Activated CD4-positive, alpha-beta T cell treated with anti-CD3 and anti-CD28 coated beads, Interleukin-2, amount 50 U/mL, for 1 hour (primary cell): Measurements from ENCODE around the gene BATF2.
"Not testable (repeated sequence)": the region's sequence is repeated elsewhere in the genome, so short reads cannot be mapped to it uniquely, and the experiment has no call there.

Source experiments
- DNase-seq: peaks from one replicate; pipeline ENCODE4 v3.0.0-alpha.2; 2020

BATF2 gene

DNA sequence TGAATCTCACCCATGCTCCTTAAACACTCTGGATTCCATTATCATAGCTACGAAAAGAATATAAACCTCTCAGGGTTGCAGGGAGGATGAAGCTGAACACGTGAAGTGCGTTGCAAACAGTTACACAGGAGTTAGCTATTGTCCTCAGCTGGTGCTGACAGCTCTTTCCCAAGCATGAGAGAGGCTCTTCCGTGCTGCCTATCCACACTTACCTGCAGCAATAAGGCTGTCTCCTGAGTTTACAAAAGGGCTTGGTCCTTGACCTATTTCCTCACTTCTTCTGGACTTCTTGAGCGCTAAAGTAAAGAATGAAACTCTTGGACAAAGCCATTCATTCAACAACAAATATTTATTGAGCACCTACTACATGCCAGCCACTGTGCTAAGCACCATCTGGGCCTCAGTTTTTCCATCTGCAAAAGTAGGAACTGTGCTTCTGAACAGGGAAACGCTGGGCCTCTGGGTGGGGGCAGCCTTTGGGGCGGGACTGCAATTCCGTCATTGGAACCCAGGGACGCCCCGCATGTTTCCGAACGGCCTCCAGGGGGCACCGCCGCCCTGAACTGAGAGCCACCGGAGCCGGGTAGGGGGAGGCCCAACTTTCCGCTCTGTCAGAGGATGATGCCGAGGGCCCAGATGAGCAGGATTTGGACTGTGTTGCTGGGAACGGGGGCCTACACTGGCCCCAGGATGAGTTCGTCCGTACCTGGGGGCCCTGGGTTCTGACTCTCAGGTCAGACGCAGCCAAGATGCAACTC is 16.5 kb upstream of the BATF2 start:
- peak; percentile 89 for DNase-seq

DNA sequence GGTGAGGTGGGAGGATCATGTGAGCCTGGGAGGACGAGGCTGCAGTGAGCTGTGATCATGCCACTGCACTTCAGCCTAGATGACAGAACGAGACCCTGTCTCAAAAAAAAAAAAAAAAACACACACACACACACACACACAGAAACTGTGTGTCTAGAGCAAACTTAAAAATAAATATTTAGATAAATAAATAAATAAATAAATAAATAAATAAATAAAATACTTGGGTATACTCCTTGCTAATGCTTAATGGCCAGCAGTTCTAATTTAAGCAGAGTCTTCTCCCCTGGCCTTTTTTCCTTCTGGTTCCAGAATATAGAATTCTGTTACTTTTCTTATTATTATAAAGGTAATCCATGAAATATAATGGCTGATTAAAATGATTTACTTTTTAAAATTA is 12.1 kb upstream of the BATF2 start:
- no peak for DNase-seq

DNA sequence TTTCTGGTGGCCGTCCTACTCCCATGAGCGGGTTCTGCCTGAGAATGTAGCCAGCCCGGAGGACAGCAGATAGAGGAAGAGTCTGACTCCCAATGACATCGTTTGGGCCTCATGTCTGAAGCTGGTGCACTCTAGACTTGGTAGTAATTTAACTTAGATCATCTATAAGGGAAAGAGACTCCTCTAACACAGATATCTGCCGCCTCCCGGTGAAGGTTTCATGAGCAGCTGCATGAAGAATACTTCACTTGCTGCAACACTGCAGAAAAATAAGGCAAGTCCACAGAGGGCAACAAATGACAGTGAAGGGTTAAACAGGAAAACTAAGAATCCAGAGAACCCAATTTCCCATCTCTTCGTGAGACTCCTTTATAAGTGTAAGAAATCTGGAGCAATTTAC is 11.2 kb upstream of the BATF2 start:
- DNase-seq = no peak

DNA sequence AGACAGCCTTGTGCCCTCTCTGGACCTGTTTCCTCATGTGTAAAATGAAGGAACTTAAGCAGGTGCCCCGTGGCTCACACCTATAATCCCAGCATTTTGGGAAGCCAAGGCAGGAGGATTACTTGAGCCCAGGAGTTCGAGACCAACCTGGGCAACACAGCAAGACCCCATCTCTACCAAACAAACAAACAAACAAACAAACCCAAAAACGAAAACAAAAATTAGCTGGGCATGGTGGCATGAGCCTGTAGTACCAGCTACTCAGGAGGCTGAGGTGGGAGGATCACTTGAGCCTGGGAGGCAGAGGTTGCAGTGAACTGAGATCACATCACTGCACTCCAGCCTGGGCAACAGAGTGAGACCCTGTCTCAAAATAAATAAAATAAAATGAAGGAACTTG is 7.2 kb upstream of the BATF2 start:
- not testable (repeated sequence) for DNase-seq

DNA sequence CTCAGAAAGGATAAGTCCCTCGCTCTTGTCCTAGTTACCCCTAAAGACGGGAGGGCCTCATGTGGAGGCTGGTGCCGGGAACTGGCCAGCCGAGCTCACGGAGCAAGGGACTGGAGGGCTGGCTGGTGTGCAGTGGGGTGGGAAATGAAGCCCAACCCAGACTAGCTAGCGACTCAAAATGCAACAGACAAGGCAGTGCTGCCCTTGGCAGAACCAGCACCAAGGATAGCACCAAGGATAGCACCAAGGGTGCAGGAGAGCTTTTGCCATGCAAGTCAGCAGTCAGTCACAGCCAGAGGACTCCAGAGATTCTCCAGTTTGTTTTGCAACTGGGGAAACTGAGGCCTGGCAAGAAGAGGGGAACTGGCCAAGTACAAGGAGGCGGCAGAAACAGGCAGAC is 6.5 kb upstream of the BATF2 start:
- DNase-seq = no peak

DNA sequence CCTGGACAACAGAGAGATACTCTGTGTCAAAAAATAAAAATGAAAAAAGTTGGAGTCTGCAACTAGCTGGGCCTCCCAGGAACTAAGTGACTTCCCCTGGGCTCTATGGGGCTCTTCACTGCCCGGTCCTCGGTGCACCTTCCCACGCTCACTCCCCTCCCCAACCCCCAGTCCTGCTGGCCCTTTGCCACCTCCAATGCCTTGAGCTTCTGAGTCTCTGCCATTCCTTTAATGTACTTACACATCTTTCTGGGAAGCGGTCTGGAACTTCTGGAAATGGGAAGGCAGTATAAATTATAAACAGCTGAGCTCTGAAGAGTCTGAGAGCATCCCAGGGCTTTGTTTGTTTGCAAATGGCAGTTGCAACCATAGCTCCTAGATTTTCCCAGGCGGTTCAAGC is 5.9 kb upstream of the BATF2 start:
- no peak for DNase-seq

DNA sequence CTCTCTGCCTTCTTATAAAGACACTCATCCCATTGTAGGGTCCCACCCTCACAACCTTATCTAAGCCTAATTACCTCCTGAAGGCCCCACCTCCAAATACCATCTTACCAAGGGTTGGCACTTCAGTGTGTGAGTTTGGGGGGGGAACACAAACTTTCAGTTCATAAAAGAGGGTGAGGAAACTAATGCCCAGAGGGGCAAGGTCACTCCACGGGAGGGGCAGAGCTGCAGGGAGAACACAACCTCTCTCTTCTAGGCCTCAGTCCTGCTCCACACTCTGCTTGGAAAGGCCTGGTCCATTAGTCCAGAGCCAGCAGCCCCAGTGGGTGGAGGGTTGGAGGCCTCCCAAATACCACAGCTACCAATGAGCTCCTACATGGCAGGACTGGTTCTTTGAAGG is 2.7 kb upstream of the BATF2 start:
- DNase-seq = no peak

DNA sequence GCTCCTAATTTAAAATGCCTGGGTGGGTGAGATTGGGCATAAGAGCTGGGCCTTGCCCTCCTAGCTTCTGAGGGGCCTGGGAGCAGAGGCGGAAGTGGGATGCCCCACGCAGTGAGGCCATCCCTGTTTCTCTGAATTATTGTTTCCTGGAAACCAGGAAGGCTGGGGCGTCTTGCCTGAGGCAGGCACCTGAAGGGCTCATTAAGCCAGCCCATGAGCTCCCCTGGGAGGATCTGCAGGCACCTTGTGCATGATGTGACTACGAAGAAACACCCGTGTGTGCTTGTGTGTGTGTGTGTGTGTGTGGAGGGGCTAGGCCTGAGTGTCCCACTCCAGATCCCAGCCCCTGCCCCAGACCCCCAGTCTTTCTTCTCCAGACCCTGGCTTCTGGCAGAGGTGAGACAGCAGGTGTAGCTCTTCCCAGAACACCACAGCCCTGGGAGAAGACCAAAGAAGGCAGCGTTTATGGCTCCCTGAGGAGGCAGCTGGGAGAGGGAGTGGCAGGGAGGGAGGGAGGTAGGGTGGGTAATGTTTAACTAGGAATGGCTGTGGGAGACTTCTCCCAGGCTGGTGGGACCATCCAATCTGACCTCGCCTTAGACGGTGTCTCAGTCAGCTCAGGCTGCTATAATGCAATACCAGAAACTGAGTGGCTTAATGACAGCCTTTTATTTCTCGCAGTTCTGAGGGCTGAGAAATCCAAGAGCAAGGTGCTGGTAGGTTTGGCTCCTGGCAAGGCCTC is 2.1 kb upstream of the BATF2 start:
- no peak for DNase-seq

DNA sequence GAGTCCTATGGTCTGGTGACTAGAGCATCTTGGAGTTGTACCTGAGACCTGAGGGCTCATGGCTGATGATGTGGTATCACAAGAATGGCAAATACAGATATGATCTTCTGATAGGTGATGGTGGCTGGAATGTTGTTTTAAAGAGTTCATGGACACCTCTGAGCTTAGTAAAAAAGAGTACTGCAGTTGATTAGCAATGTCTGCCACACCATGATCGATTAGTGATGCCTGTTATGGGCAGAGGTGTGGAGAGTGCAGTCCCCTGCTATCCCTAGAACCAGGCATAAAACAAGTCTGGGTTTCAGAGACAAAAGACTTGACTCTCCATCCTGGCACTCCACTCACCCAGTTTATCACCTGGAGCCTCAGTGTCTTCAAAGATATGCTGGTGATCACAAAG is 1.4 kb upstream of the BATF2 start:
- DNase-seq = no peak

DNA sequence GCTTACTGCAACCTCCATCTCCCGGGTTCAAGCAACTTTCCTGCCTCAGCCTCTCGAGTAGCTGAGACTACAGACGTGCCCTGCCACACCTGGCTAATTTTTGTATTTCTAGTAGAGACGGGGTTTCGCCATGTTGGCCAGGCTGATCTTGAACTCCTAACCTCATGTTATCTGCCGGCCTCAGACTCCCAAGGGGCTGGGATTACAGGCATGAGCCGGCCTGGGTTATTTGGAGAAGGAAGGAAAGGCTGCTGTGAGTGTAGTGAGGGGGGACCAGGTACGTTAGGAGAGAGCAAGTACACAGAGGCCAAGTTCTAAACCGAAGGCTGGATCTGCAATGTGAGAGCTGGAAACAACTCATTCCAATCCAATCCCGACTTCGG is 453 bp downstream of the BATF2 start:
- no peak for DNase-seq

DNA sequence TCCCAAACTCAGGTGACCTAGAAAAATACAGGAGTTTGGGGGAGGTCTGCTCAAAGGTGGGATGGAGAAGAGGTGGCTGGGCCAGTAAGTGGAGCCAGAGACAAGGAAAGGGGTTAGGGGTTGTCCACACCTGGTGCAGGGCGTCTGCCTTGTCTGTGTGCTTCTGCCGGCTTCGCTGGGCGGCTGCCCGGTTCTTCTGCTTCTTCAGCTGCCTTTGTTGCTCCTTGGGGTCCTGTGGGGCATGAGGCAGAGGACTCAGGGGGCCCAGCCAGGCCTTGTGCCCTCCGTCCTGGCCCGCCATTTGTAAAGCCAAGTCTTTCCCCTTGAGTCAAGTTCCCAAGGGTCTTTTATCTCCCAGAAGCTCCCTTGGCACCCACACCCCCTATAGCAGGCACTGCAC is 2.5 kb downstream of the BATF2 start:
- no peak for DNase-seq

DNA sequence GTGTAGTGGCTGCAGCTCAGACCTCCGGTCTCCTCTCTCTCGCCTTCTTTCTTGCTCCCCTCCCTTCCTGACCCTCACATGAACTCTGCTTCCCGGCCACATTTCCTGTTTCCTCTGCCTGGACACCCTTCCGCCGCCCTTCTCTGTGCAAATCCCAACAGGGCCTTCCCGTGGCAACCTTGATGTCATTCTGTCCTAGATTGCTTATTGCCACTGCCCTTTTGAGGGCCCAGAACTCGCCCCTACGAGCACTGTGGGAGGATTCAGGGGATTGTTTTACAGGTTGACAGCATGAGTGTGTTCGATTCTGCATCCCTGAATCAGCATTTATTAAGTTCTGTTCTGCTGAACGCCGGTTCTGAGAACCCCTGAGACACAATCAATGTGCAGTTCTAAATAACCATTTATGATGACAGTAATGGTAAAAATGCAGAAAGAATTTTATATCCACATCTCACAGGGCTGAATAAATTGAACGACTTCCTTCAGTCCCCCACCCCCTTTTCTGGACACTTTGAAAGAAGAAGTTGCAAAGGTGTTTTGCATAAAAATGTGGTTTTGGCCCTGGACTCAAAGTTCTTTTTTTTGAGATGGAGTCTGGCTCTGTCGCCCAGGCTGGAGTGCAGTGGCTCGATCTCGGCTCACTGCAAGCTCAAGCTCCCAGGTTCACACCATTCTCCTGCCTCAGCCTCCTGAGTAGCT is 6.4 kb downstream of the BATF2 start:
- DNase-seq = no peak

DNA sequence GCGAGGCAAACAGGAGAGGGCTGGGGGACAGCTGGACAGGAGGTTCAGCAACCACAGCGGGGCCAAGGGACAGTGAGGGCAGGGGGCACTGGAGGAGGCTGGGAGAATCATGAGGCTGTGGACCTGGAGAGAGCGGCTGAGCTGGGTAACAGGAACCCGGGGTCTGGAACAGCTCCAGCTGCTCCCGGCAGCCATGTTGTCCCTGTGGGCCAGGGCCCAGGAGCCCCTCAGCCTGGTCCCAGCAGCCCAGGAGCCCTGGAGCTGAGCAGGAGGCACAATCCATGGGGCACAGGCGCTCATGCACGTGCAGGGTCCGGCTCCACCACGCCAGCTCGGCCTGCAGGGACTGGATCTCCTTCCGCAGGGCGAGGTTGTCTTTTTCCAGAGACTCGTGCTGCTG is 7.4 kb downstream of the BATF2 start:
- DNase-seq = no peak

DNA sequence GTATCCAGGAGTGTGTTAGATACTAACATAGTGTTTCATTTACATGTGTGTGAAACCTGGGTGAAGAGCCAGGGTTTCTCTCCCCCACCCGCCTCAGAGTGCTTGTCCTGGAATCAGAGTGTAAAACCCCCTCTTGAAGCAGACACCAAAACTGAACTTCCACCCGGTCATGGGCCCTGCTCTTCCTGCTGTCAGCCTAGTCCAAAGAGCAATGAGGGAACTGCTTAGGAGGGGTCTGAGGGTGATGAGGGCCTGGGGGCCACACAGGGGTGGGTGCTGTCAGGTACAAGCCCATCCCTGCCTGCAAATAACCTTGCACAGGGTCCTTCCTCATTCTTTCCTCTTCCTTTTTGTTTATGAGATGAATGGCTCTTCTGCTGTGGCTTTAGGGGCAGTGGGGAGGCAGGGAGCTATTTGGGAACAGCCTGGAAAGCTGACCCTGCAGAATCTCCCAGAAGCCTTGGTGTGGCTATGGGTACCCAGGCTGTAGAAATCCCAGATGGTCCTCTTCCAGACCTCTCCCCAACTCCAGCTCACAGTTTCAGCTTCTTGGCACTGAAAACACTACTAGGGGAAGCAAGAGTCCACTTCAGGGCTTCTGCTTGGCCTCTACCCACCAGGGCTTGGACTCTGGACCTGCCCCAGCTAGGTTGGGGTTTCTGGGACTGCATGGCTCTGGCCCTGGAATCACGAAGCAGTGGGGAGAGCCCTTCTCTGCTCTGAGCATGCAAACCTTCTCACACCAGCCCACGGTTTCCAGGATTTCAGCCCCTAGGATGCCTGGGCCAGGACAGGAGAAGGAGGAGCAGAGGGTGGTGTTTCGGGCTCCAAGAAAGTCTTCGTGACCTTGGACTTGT is 8.5 kb downstream of the BATF2 start:
- DNase-seq = no peak

DNA sequence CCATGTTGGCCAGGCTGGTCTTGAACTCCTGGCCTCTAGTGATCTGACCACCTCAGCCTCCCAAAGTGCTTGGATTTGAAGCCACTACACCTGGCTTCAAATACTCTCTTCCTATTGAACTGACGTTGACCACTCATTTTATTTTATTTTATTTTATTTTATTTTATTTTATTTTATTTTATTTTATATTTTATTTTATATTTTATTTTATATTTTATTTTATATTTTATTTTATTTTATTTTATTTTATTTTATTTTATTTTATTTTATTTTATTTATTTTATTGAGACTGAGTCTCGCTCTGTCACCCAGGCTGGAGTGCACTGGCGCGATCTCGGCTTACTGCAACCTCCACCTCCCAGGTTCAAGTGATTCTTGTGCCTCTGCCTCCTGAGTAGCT is 13.4 kb downstream of the BATF2 start:
- not testable (repeated sequence) for DNase-seq

DNA sequence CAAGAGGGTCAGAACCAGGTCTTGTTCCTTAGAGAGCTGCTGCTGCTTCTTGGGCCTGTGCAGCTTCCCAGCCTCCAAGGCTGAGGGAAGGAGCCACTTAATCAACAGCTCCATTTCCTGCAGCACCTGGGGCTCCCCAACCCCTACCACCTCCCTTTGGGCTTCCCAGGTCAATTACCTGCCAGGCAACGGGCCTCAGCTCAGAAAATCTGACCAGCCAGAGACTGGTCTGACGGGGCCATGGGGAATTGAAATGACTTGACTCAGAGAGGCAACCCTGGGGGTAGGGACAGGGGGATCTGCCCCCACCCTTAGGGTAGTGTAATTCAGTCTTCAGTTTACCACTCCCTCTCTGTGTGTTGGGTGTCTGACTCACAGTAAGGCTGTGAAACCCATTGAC is 20.1 kb downstream of the BATF2 start:
- no peak for DNase-seq

DNA sequence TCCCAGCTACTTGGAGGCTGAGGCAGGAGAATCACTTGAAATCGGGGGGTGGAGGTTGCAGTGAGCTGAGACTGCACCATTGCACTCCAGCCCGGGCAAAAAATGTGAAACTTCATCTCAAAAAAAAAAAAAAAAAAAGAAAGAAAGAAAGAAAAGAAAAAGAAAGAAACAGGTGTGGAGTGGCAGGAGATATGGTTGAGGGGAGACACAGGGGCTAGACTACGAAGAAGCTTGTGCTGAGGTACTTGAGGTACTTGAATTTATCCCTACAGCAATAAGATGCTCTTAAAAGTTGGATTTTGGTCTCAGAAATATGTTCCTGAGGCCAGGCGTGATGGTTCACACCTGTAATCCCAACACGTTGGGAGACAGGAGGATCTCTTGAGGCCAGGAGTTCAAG is 22.6 kb downstream of the BATF2 start:
- no peak for DNase-seq

DNA sequence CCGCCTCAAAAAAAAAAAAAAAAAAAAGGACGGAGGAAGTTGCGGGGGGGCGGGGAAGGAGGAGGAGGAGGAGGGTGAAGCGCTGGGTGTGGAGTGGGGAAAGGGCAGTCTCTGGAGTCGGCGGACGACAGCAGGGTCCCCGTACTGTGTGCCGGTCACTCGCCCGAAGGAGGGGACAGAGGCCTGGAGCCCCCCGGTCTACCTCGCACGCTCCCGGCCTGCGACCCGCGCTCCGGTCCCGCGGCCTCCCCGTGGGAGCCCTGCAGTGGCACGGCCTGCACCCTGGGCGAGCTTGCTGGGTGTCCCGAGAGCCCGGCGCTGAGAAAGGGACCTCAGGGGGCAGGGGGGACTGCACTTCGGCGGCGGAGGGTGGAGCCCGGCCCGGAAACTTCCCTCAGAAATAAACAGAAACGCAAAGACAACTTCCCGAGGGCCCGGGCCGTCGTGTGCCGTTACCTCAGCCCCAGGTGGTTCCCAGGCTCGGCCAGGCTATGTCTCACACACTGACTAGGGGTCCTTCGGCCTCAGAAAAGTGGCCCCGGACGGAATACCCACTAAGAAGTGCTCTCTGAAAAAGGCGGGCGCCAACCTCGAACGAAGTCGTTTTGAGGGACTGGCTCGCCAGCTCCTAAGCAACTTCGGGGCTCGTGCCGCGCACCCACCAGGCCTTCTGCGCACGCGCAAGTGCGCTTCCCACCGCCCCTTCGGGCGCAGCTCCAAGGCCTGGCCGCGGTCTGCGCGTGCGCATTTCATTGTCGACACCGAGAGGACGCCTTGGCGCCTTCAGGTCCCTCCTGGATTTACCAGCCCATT is 25.1 kb downstream of the BATF2 start, which contains the start of gene MAJIN:
MAJIN (minus strand) TSS at position 688 of the 813 bp plus-strand sequence. CDS start 12,703 bp downstream, outside the sequence.
- peak; percentile 89 for DNase-seq

DNA sequence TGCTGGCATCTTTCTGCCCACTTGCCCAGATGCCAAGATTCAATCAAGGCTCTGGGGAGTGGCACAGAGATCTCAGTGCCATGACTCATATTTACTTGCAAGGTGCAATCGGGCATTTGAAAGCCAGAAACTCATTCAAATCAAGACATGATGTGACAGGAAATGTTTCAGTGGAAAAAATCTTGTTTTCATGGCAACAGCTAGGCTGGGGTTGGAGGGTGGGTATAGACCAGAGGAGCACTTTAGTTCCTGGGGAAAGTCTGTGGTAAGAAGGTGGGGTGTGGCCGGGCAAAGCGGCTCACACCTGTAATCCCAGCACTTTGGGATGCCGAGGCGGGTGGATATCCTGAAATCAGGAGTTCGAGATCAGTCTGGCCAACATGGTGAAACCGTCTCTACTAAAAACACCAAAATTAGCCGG is 26.0 kb downstream of the BATF2 start:
- no peak for DNase-seq

DNA sequence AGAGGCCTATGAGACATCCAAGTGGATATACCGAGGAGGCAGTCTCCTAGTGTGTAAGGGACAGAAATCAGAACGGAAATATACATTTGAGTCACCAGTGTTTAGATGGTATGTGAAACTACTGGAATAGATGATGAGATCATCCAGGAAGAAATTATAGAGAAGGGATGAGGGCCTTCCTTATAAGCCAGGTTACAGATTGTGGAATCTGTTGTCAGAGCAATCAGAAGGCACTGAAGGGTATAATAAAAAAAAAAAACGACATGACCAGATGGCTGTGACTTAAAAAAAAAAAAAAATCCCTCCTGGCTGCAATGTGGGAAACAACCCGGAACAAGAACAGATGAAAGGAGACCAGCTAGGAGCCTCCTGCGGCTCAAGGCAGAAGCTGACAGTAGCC is 27.6 kb downstream of the BATF2 start:
- DNase-seq = no peak

DNA sequence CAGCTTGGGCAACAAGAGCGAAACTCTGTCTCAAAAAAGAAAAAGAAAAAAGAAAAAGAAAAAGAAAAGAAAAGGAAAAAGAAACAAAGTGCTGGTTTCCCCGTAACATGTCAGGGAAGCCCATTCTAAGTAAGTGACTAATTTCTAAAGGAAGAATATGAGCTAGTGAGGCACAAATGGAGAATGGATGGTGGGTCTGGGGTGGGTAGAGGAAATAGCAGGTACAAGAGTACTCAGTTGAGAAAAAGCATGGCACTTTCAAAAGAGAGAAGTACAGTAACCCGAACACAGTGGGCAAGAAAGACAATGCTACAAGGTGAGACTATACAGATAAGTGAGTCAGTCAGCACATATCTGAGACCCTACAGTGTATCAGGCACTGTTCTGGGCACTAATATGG is 29.4 kb downstream of the BATF2 start:
- no peak for DNase-seq

DNA sequence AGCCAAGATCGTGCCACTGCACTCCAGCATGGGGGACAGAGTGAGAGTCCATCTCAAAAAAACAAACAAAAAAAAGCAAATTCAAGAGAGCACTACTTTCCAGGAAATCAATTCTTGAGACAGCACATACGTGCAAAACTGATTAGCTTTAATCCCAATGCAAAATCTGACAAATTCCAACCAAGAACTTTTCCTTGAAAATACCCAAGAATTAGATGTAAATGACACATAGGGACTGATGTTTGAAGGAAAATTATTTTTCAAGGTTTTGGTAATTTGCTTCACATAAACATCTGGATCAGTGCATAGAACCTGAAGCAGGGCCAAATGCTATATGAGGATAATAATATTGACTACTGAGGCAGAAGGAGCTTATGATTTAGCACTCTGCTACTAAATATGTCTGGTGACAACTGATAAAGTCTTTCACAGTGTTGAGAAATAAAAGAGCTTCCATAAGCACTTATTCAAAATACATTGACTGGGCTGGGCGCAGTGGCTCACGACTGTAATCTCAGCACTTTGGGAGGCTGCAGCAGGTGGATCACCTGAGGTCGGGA is 33.6 kb downstream of the BATF2 start:
- no peak for DNase-seq
